Activated CD8-positive, alpha-beta memory T cell treated with anti-CD3 and anti-CD28 coated beads for 1 hour (primary cell): ENCODE results near the gene TIMM50.
A peak's percentile ranks its signal among the peaks of the same experiment; 100 is the strongest.

Experiments
- DNase-seq, 2 donors: peaks; one replicate each; pipeline ENCODE4 v3.0.0-alpha.2; 2020; ENCODE audit warnings: low read depth in 1 of 2; ENCODE audit errors: extremely low read depth in 1 of 2

The TIMM50 gene

DNA sequence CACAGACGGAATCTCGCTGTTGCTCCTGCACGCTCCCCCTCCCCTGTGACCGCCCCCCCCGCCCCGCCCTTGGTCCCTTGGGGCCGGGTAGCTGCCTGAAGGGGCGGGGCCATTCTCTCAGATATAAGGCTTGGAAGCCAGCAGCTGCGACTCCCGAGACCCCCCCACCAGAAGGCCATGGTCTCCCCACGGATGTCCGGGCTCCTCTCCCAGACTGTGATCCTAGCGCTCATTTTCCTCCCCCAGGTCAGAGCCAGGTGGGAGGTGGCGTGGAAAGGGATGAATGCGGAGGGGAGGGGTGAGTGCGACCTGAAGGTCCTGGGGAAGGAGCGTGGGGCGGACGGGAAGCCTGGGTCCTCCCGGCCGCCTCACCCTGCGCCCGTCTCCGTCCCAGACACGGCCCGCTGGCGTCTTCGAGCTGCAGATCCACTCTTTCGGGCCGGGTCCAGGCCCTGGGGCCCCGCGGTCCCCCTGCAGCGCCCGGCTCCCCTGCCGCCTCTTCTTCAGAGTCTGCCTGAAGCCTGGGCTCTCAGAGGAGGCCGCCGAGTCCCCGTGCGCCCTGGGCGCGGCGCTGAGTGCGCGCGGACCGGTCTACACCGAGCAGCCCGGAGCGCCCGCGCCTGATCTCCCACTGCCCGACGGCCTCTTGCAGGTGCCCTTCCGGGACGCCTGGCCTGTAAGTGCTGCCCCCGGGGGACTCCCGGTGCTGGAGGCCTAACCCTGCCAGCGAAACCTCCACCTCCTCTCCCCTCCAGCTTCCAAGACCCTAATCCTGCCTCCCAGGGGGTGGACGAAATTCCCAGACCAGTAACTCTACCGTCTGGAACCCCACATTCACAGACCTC lies 18.4 kb downstream of the TIMM50 start, which contains the start of gene DLL3:
DLL3 (plus strand) TSS at position 150 of the 845 bp plus-strand sequence; CDS start at position 178, 28 bp downstream.
- no peak for DNase-seq

DNA sequence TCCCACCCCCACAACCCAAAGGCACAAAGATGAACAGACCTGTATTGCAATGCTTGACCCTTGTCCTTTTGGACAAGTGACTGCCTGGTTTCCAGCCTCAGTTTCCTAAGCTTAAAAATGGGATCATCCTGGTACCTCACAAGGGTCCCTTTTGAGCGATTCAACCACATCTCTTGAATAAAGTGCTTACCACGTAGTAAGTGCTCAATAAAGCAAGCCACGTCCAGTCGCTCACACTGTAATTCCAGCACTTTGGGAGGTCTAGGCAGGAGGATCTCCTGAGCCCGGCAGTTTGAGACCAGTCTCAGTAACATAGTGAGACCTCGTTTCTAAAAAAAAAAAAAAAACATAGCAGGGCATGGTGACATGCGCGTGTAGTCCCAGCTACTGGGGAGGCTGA lies 19.3 kb downstream of the TIMM50 start:
- no peak for DNase-seq

DNA sequence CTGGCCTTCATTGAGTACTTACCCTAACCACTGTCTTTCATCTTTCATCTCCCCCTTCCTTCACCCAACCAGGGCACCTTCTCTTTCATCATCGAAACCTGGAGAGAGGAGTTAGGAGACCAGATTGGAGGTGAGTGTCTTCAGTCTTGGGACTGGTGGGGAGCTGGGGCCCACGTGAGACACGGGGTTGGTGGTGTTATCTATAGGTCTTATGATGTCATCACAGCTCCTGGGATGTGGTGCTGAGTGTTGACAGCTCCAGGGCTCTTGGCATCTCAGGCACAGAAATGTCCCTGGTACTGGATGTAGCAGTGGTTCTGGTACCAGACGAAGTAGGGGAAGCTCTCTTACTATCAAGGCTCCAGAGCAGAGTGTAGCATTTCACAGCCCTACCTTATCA lies 19.9 kb downstream of the TIMM50 start:
- no peak for DNase-seq

DNA sequence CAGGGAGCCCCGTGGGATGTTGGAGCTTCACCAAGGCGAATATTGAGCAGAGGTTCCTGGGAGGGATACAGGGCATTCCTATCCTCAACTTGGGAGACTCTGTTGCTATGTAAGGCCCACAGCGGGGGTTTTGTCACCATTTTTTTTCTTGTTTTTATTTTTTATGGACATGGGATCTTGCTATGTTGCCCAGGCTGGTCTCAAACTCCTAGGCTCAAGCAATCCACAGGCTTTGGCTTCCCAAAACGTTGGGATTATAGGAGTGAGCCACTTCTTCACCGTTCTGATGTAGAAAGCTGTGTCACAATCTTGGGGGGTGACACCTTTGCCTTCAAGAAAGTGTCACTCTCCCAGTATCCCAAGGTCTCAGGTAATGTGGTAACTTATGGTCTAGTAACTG lies 20.7 kb downstream of the TIMM50 start:
- no peak for DNase-seq

DNA sequence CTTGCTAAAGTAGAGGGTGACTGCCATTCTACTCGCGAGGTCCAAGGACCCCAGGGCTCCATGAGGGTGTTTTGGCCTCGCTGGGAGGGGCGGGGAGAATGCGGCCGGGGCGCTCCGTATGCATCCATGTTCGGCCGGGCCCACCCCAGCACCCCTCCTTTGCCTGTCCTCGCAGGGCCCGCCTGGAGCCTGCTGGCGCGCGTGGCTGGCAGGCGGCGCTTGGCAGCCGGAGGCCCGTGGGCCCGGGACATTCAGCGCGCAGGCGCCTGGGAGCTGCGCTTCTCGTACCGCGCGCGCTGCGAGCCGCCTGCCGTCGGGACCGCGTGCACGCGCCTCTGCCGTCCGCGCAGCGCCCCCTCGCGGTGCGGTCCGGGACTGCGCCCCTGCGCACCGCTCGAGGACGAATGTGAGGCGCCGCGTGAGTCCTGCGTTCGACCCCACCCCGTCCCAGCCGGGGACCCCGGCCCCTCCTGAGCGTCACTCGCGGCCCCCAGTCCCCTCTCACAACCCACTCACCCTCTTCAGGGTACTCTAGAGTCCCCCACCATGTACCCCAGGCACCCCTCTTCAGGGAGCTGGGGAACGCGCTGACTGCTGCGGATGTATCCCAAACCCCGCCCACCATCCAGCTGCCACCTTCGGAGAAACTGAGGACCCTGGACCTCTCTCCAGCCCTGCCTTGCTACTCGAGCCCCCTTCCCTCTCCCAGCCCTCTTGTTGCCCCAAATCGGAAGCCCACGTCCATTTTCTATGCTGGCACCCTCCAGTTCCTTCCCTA lies 22.2 kb downstream of the TIMM50 start:
- peak; percentile 22 to 61 for DNase-seq

DNA sequence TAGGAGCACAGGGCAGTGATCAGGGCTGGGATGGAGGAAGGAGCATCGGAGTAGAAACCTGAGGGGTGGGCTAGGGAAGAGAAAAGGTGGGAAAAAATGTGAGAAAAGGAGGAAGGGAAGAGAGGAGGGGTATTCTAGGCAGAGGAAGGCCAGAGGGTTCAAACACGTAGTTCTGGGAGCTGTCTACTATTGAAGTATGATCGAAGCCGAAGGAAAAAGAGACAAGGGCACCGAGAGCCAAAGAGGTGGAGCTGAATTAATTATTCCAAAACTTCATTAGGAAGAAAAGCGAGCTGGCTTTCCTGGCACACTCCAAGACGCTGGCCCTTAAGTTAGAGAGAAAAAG lies 25.9 kb downstream of the TIMM50 start:
- no peak for DNase-seq

DNA sequence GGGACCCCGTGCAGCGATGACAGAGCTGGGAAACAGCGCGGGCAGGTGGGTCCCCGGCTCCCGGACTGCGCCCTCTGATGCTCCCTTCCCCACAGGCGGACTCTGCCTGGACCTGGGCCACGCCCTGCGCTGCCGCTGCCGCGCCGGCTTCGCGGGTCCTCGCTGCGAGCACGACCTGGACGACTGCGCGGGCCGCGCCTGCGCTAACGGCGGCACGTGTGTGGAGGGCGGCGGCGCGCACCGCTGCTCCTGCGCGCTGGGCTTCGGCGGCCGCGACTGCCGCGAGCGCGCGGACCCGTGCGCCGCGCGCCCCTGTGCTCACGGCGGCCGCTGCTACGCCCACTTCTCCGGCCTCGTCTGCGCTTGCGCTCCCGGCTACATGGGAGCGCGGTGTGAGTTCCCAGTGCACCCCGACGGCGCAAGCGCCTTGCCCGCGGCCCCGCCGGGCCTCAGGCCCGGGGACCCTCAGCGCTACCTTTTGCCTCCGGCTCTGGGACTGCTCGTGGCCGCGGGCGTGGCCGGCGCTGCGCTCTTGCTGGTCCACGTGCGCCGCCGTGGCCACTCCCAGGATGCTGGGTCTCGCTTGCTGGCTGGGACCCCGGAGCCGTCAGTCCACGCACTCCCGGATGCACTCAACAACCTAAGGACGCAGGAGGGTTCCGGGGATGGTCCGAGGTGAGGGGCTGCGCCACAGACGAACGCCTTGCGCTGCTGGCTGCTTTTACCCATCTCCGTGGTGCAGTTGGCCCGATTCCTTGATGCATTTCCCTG lies 26.5 kb downstream of the TIMM50 start:
- no peak for DNase-seq

DNA sequence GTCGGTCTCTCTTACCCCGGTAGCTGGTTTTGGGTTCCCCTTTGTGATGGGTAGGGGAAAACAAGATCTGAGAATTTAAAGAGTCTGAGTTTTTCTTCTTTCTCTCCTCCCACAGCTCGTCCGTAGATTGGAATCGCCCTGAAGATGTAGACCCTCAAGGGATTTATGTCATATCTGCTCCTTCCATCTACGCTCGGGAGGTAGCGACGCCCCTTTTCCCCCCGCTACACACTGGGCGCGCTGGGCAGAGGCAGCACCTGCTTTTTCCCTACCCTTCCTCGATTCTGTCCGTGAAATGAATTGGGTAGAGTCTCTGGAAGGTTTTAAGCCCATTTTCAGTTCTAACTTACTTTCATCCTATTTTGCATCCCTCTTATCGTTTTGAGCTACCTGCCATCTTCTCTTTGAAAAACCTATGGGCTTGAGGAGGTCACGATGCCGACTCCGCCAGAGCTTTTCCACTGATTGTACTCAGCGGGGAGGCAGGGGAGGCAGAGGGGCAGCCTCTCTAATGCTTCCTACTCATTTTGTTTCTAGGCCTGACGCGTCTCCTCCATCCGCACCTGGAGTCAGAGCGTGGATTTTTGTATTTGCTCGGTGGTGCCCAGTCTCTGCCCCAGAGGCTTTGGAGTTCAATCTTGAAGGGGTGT lies 27.2 kb downstream of the TIMM50 start:
- DNase-seq, result no peak

DNA sequence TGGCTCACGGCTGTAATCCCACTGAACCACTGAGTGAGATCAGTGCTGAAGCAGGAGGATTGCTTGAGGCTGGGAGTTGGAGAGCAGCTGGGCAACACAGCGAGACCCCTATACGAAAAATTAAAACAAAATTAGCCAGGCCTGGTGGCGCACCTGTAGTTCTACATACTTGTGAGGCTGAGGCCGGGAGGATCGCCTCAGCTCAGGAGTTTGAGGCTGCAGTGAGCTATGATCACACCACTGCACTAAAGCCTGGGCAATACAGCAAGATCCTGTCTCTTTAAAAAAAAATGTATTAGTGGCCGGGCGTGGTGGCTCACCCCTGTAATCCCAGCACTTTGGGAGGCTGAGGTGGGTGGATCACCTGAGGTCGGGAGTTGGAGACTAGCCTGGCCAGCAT lies 28.0 kb downstream of the TIMM50 start:
- no peak for DNase-seq

DNA sequence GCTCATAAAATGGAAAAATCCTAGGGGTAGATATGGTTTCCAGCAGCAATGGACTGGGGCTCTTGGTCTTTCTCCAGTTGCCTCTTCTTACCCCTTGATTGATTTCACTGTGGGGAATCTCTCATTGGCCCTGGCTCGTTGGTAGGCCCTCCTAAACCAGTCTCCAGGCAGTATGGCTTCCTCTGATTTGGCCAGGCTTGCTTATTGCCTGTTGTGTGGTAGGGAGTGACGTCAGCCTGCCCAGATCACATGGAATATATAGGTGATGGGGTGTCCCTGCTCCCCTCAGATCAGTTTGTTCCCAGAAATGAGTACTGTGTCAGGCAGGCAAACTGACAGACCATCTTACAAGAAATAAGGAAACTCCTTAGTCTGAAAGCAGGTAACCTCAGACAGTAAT lies 28.6 kb downstream of the TIMM50 start:
- no peak for DNase-seq

DNA sequence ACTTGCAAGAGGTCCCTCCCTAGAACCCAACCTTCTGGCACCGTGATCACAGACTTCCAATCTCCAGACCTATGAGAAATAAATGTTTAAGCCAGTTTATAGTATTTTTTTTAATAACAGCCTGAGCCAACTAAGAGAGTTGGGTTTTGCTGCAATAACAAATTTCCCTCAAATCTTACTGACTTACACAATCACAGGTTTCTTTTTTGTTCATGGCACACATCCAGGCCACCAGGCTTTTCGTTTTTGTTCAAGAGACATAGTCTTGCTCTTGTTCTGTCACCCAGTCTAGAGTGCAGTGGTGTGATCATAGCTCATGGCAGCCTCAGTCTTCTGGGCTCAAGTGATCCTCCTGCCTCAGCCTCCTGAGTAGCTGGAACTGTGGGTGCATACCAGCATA lies 32.4 kb downstream of the TIMM50 start:
- DNase-seq, result no peak

DNA sequence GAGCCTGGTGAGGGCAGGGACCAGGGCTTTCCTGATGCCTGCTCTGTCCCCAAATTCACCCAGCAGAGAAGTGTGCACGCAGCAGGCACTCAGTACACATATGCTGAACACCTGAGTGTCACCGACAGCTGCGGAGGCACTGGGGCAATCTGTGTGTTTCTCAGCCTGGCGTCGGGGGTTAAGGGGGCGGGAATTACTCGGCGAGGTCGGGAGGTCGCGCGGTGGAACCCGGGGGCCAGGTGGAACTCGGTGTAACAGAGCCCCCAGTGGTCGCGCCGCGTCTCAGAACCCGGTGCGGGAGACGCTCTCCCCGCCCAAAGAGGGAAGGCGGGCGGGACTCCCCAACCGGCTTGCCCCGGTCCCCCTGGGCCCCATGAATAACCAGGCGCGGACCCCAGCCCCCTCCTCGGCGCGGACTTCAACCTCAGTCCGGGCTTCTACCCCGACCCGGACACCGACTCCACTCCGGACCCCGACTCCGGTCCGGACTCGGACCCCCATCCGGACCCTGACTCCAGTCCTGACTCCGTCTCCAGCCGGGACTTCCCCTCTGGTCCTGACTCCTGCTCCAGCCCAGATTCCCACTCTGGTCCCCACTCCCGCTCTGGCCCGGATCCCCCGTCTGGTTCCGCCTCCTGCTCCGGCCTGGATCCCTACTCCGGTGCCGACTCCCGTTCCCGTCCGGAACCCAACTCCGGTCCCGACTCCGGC lies 34.4 kb downstream of the TIMM50 start, which contains the start of gene SELENOV:
SELENOV (plus strand) TSS at position 300 of the 711 bp plus-strand sequence; CDS start at position 374, 74 bp downstream.
- DNase-seq, result no peak

DNA sequence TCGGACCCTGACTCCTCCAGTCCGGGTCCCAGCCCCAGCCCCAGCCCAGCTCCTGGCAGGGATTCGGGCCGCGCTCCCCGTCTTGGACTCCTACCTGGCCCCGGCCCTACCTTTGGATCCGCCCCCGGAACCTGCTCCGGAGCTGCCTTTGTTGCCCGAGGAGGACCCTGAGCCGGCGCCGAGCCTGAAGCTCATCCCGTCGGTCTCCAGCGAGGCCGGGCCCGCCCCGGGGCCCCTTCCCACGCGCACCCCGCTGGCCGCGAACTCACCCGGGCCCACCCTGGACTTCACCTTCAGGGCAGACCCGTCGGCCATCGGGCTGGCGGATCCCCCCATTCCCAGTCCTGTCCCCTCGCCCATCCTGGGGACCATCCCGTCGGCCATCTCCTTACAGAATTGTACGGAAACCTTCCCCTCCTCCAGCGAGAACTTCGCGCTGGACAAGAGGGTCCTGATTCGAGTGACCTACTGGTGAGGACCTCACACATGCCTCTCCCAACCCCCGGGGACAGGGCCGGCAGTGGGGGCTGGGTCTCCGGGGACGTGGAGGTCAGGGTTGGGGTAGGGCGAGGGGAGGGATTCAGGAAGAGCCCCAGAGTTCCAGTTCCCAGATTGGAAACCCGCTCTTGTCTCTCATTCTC lies 35.0 kb downstream of the TIMM50 start:
- no peak for DNase-seq

DNA sequence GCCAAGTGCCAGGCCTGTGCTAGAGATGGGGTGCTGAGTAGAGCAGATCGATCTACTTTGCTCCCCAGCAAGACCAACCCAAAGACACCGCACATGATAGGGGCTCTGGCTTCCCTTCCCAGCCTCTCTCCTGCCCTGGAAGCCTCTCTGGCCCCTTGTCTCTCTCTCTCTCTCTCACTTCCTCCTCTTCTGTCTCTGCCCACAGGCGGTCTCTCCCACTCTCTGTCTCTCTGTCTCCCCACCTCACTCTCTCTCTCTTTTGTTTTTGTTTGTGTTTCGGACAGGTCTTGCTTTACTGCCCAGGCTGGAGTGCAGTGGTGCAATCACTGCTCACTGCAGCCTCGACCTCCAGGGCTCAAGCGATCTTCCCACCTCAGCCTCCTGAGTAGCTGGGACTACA lies 35.6 kb downstream of the TIMM50 start:
- no peak for DNase-seq

DNA sequence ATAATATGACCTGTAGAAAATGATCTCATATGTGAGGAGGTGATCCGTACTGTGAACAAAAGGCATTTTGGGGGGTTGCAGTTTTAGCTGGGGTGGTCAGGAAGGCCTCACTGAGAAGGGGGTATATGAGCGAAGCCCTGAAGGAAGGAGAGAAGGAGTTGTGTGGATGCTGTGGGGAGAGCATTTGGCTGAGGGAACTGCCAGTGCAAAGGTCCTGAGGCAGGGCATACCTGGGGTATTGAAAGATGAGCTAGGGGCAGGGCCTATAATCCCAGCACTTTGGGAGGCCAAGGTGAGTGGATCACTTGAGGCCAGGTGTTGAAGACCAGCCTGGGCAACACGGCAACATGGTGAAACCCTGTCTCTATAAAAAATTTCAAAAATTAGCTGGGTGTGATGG lies 36.8 kb downstream of the TIMM50 start:
- no peak for DNase-seq

DNA sequence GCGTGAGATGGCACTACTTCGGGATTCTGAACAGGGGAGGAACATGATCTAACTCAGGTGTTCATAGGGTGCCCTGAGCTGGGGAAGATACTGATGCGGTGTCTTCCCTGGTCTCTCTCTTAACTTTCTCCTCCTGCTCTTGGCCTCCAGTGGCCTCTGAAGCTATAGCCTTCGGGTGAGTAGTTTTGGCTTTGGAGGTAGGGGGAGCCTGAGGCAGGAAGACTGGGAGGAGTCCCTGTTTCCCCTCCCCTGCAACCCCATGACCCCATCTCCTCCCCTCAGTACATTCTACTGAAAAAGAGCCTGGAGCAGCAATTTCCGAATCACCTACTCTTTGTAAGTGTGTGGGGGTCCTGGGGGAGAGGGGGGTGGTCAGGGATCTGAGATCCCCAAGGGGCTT lies 37.8 kb downstream of the TIMM50 start:
- no peak for DNase-seq

DNA sequence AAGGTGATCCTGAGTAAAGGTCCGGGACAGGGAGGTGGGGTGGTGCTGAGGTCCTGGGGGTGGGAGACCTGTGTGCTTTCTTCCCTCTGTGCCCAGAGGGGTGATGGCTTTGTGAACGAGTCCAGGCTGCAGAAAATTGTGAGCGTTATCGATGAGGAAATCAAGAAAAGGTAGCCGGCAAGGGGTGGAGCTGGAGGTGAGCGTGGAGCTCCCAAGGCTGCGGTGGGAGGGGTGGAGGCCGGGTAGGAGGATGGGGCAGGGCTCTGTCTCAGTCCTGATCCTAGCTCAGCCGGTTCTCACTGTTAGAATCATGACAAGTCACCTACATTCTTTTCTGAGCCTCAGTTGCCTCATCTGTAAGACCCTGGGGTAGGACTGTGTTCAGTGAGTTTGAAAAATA lies 38.3 kb downstream of the TIMM50 start:
- DNase-seq, result no peak

DNA sequence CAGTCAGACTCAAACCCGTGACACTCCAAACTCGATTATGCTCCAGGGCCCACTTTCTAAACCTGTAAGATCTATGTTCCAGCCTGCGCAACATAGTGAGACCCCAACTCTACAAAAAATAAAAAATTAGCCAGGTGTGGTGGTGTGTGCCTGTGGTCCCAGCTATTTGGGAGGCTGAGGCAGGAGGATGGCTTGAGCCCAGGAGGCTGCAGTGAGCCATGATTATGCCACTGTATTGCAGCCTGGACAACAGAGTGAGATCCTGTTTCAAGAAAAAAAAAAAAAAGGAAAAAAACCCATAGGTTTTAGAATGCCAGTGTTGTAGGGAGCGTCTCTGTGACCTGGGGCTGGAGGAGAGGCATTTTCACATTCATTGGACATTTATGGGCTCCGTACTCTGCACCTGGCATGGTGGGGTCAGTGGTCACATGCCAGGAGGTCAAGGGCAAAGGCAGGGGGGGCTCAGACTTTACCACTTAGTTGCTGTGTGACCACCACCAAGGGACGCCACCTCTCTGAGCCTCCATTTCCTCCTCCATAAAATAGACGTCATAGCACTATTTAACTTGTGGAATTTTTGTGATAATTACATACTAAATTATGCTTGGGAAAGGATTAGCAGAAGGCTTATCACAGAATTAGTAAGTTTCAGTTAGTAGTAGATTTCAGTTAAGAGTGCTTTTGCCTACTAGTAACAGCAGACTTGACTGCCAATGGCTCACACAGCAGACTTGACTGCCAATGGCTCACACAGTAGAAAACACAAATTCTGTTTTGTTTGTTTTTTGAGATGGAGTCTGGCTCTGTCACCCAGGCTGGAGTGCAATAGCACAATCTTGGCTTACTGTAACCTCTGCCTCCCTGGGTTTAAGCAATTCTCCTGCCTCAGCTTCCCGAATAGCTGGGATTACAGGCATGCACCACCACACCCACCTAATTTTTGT lies 40.2 kb downstream of the TIMM50 start:
- DNase-seq, result no peak

DNA sequence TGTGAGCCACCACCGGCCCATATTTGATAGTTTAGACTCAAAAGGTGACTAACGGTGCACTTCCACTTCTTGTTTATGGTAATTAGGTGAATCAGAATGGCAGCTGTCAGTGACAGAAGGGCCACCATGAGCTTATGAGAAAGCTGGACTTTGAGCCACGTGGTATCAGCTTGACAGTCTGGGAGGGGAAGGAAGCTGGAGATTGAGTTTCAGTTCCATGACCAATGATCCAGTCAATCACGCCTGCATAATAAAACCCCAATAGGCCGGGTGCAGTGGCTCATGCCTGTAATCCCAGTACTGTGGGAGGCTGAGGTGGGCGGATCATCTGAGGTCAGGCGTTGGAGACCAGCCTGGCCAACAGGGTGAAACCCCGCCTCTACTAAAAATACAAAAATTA lies 43.9 kb downstream of the TIMM50 start:
- no peak for DNase-seq
